MM.1S (cell line): ENCODE measurements around the gene HMGN5.

Experiments
- EZH2phosphoT487 ChIP-seq: fragments of 300-600 bp; sonication (generic); IDR thresholded peaks from 2 replicates; pipeline ENCODE4 v1.6.1; 2018; ENCODE audit warnings: antibody characterized with exemption, low read length
- TF ChIP-seq, protein P1 (sequence below): fragments of 300-600 bp; sonication (generic); IDR thresholded peaks from 2 replicates; pipeline ENCODE4 v1.5.1; 2016; ENCODE audit warnings: antibody characterized with exemption, low read length, mixed read lengths

DNA sequence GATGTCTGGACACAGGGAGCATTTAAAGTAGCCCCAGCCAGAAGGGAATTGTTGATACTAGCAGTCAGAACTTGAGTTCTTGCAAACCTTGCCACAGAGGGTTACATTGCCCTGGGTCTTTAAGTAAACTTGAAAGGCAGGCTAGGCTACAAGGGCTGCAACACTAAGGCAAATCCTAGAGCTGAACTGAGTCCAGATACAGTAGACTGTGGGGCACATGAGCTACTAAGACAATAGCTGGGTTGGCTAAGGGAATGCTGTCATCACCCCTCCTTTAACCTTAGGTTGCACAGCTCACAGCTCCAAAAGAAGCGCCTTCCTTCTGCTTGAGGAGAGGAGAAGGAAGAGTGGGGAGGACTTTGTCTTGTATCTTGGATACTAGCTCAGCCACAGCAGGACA, 35.8 kb upstream of the HMGN5 start:
- TF ChIP-seq, protein P1, sequence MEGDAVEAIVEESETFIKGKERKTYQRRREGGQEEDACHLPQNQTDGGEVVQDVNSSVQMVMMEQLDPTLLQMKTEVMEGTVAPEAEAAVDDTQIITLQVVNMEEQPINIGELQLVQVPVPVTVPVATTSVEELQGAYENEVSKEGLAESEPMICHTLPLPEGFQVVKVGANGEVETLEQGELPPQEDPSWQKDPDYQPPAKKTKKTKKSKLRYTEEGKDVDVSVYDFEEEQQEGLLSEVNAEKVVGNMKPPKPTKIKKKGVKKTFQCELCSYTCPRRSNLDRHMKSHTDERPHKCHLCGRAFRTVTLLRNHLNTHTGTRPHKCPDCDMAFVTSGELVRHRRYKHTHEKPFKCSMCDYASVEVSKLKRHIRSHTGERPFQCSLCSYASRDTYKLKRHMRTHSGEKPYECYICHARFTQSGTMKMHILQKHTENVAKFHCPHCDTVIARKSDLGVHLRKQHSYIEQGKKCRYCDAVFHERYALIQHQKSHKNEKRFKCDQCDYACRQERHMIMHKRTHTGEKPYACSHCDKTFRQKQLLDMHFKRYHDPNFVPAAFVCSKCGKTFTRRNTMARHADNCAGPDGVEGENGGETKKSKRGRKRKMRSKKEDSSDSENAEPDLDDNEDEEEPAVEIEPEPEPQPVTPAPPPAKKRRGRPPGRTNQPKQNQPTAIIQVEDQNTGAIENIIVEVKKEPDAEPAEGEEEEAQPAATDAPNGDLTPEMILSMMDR = no peak
- TF ChIP-seq EZH2phosphoT487 = no peak
